ENCODE results near the gene FTCDNL1.

DNA sequence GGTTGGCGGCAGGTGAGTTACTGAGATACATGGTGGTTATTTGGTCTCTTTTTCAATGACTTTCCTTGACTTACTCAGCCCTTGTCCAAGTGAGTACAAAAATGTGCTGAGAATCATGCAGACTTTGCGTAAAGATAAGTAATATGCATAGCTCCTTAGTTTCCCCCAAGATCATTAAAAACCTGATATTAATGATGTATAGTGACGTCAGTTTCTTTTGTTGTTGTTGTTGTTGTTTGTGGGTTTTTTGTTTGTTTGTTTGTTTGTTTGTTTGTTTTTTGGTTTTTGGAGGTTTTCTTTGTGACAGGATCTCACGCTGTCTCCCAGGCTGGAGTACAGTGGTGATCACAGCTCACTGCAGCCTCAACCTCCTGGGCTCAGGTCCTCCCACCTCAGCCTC, 14.9 kb upstream of the FTCDNL1 start:
- TF ChIP-seq CTCF (IDR thresholded peaks at IDR 0.05; ENCODE audit: insufficient read depth, low read depth, low read length), result no peak
- TF ChIP-seq EZH2 (IDR thresholded peaks at IDR 0.05; ENCODE audit: insufficient read depth, low read length), result no peak
